ENCODE measurements around the gene CNMD.
"Not testable (repeated sequence)": the region's sequence is repeated elsewhere in the genome, so short reads cannot be mapped to it uniquely, and the experiment has no call there.

Gene CNMD

DNA sequence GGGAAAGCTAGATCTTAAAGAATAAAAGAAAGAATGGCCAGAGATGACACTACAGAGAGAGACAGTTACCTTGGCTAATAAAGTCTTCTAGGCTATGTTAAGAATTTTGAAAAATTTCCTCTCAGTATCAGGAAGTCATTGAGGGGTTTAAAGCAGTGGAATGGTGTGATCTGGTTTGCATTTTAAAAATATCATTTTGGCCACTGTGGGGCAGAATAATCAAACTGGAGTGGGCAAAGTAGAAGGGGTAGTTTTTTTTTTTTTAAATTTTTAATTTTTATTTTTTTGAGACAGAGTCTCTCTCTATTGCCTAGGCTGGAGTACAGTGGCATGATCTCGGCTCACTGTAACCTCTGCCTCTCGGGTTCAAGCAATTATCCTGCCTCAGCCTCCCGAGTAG is 4.4 kb upstream of the CNMD start:
- no peak for DNase-seq

GRCh38 chr13:52743569-52743968 is 3.9 kb upstream of the CNMD start:
- DNase-seq = no peak

DNA sequence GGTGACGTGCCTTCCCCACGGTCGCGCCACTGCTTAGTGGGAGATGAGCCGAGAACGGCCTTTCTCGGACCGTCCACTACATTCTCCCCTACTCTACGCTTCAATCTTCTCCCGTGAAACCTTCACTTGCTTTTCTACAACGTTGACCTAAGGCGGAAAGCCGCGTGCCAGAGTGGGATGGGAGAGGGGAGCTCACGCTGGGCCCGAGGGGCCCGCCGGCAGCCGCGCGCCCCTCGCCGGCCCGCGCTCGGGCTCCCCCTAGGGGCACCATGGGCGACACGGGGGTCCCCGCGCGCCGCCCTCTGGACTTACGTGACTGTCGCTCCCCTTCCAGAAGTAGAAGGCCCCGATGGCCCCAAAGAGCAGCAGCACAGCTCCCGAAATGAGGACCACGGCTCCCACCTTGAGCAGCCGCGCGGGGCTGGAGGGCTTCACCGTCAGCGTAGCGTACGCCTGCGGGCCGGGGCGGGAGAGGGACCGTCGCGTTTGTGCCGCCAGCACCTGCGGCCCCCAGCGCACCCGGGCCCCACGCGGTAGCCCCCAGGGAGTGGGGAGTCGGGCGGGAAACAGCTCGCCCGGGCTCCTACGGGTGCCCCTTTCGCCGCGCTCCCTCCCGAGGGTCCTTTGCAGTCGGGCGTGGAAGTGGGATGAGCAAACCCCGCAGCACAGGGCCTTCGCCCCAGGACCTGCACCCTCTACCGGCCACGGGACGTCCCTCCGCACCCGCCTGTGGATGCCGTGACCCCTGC is 727 bp downstream of the CNMD start:
- DNase-seq = no peak

GRCh38 chr13:52737965-52738364 is 1.7 kb downstream of the CNMD start:
- DNase-seq = no peak

- no peak for DNase-seq
Measured at GRCh38 chr13:52737451-52737850, 2.2 kb downstream of the CNMD start.

GRCh38 chr13:52736891-52737290 is 2.7 kb downstream of the CNMD start:
- no peak for DNase-seq

- DNase-seq = no peak
Measured at GRCh38 chr13:52734075-52734623, 5.5 kb downstream of the CNMD start.

- DNase-seq = no peak
Measured at GRCh38 chr13:52726258-52726657, 13.4 kb downstream of the CNMD start.

GRCh38 chr13:52725302-52725701 is 14.3 kb downstream of the CNMD start:
- no peak for DNase-seq

GRCh38 chr13:52723181-52723580 is 16.4 kb downstream of the CNMD start:
- DNase-seq = no peak

DNA sequence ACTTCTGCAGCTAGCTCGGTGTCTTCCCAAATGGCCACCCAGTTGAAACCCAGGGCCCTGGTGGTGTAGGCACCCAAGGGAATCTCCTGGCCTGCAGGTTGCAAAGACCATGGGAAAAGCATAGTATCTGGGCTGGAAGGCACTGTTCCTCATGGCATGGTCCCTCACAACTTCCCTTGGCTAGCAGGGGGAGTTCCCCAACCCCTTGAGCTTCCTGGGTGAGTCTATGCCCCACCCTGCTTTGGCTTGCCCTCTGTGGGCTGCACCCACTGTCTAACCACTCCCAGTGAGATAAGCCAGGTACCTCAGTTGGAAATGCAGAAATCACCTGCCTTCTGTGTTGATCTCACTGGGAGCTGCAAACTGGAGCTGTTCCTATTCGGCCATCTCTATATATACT is 18.3 kb downstream of the CNMD start:
- not testable (repeated sequence) for DNase-seq

GRCh38 chr13:52720904-52721303 is 18.7 kb downstream of the CNMD start:
- not testable (repeated sequence) for DNase-seq

- DNase-seq = no peak
Measured at GRCh38 chr13:52713894-52714293, 25.7 kb downstream of the CNMD start.

DNA sequence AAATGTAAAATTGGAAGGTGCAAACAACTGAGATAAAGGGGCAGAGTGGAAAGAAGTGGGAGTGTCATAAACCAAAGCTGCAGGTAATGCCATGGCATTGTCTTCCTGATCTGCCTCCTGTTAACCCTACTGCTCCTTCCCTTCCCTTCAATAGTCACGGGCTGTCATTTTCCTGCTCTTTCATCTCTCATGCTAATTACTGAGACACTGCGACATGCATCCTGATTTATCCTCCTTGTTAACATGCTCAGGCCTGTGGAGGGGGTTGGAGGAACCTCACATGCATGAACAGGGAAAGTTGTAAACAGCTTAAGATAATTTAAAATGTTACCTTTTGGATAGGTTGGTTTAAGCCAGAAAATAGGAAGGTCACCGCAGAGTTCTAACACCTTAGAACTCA is 27.2 kb downstream of the CNMD start:
- DNase-seq = no peak

DNA sequence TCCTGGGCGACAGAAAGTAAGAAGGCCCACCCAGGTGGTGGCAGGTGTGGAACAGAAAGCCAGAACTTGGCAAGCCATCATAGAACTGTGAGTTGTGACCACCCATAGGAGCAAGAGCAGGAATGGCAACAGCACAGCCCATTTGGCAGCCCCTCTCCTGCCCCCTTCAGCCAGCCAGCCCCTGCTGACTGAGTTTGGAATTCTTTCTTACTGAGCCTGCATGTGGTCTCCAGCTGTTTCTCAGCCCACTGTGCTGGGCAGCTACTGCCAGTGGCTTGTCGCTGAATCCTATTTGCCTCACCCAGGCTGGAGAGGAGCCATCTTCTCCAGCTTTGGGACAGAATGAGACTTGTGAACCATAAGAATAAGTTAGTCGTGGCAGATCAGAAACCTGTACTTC is 28.3 kb downstream of the CNMD start:
- DNase-seq = no peak

GRCh38 chr13:52708266-52708665 is 31.4 kb downstream of the CNMD start:
- not testable (repeated sequence) for DNase-seq

- no peak for DNase-seq
Measured at GRCh38 chr13:52707375-52707774, 32.2 kb downstream of the CNMD start.

GRCh38 chr13:52706081-52706480 is 33.5 kb downstream of the CNMD start:
- no peak for DNase-seq

DNA sequence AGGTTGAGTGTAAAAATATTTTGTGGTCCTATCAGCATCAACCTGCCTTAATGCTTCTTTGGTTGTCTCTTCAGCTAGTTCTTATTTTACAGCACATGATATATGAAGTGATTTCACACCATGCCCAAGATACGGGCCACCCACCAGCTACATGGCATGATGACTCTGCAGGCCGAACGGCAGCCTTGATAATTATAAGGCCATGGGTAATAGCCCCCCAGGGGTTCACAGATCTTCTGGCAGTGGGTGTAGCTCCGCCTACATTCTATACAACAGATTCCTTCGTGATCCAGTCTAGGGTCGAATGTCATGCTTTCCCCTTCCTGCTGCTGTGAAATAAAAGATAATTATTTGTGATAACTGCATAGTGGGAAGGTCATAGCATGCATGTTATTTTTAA is 36.1 kb downstream of the CNMD start:
- DNase-seq = no peak

DNA sequence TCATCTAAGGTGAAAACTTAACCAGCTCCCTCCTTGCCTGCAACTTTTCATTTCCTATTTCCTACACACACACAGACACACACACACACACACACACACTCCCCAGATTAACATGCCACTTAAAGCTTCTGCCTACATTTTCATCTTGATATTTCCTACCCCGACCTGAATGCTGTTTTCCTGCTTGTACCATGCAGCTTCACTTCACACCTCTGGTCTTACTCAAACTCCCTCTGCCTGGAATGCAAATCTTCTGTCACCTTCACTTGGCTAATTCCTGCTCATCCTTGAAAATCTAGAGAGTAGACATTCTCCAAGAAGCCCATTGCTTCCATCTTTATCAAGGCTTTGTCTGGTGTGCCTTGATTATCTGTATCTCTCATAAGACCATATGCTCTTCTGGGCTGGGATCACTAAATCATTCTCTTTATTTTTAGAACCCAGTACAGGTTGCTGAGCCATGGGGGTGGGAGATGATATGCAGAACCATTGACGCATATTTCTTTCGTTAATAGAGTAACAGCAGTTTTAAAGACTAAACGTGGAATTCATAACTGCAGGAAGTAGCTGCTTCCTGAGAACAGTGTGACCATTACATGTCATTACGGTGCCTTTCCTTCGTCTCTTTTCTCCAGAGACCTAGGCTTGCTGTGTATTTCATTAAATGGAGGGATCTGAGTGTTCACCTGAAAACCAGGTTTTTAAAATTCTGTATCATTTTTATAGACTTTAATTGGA is 37.7 kb downstream of the CNMD start:
- DNase-seq = no peak

- DNase-seq = no peak
Measured at GRCh38 chr13:52696566-52696965, 43.1 kb downstream of the CNMD start.

GRCh38 chr13:52695856-52696255 is 43.8 kb downstream of the CNMD start:
- DNase-seq = no peak

DNA sequence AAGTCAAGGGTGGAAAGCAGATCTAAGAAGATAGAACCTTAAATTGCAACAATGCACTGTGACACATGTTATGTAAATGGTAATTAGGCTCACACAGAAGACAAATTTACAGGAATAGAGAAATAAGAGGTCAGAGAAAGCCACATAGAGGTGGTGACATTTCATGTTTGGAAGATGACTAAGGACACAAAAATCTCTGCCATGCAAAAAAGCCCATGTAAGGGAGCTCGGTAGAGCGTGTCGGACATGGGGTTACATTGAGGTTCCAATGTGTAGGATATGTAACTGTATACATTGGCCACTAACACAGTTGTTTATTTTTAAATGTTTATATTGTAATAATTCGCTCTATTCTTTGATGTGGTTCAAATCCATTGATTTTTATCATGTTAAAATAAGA is 53.2 kb downstream of the CNMD start:
- no peak for DNase-seq

- DNase-seq = not testable (repeated sequence)
Measured at GRCh38 chr13:52685806-52686205, 53.8 kb downstream of the CNMD start.
